ENCODE results near the gene PPIL6.

GRCh38 chr6:109383438-109383940 is 56.9 kb downstream of the PPIL6 start:
- TF ChIP-seq CTCF (IDR thresholded peaks at IDR 0.05) (peak in 2 of 12 donors; percentile 1 to 24), POLR2A (IDR thresholded peaks at IDR 0.05) (no peak)
